Muscle of leg (tissue), 11 donors: ENCODE data around the gene SULT2B1. TPM values are rescaled to one million over a fixed set of nuclear protein-coding genes. Genes with fewer than 3 reads are reported as not detected.
A peak's percentile ranks its signal among the peaks of the same experiment; 100 is the strongest.
"Not testable (repeated sequence)": the region's sequence is repeated elsewhere in the genome, so short reads cannot be mapped to it uniquely, and the experiment has no call there.

Experiments used
- DNase-seq: peaks from one replicate; pipeline ENCODE4 v3.0.0; 2013
- H3K27ac ChIP-seq: one replicate; pipeline ENCODE4 v1.5.1; 2013; ENCODE audit warnings: mild to moderate bottlenecking, low read length, control low read depth
- H3K27me3 ChIP-seq: one replicate; pipeline ENCODE4 v1.6.1; 2013; ENCODE audit warnings: low read length; ENCODE audit not compliant: control insufficient read depth, insufficient read depth
- H3K36me3 ChIP-seq: one replicate; pipeline ENCODE4 v1.6.1; 2013; ENCODE audit warnings: low read length; ENCODE audit not compliant: control insufficient read depth, insufficient read depth
- H3K4me1 ChIP-seq: one replicate; pipeline ENCODE4 v1.6.1; 2013; ENCODE audit warnings: low read length; ENCODE audit not compliant: control insufficient read depth, insufficient read depth
- H3K4me3 ChIP-seq: one replicate; pipeline ENCODE4 v1.5.1; 2013; ENCODE audit warnings: low read length, control low read depth
- H3K9me3 ChIP-seq: replicated peaks from 2 replicates; pipeline ENCODE4 v1.6.1; 2013; ENCODE audit warnings: low read depth, low read length; ENCODE audit not compliant: control insufficient read depth
- WGBS: methylation state at CpG from one replicate; pipeline ENCODE4 v1.1.5; 2013; ENCODE audit warnings: missing lambda C conversion rate; ENCODE audit not compliant: insufficient coverage; 5-methylcytosine and 5-hydroxymethylcytosine counted together
- polyA plus RNA-seq, 8 donors: library from polyadenylated mRNA; unstranded; fragments of 120-200 nt; gene quantifications; one replicate each; pipeline versions ENCODE4 v1.2.1 to v1.2.3, GENCODE V29; 2013; ENCODE audit warnings: inconsistent platforms in 1 of 8, low replicate concordance in 1 of 8; ENCODE audit not compliant: insufficient read length in 8 of 8, insufficient read depth in 1 of 8
- total RNA-seq: library from RNA; stranded (reverse); fragments of 120-200 nt; gene quantifications from one replicate; pipeline ENCODE4 v1.2.4, GENCODE V29; 2013

The SULT2B1 gene
- total and polyA plus RNA-seq, 9 donors = 0.11 to 2.9 (median 0.25) TPM; not detected in 1

DNA sequence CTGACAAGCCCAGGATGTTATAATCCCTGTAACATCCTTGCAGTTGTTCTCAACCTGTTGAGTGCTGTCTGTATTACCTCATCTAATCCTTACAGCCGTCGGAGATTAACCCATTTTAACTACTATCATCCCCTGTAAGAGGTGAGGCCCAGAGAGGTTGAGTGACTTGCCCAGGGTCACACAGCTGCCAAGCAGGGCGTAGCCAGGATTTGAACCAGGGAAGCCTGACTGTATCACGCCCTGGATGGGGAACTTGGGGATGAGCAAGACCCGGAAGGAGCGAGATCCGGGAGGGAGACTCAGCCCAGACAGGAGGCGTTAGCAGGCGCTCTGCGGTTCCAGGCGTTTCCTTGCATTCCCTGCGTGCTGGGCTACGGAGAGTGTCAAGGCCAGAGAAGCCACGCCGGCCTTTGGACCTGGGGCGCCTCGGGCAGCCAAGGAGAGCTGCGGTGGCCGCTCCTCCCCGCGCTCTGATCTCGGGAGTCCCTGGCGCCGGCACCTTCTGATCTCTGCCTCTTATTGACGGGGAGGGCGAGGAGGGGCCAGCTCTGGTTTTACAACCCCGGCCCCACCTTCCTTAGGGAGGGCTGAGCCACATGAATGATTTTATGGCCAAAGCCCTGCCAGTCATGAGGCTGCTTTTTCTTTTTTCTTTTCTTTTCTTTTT lies 6.2 kb downstream of the SULT2B1 start:
- Histone ChIP-seq H3K27ac (no peak overlapping the region), H3K36me3 (no peaks in the 10 kb centered on the region), H3K9me3 (no peaks in the 10 kb centered on the region), H3K27me3 (peaks cover 18% of the 10 kb centered on the region), H3K4me1 (peaks cover 3% of the 10 kb centered on the region), H3K4me3 (no peak overlapping the region)
- DNase-seq = peak; percentile 30
- WGBS = 14% methylated on average over 21 of the region's 27 CpGs

GRCh38 chr19:48560095-48560530 lies 8.1 kb downstream of the SULT2B1 start:
- WGBS = 57% methylated on average over 1 of the region's 6 CpGs
- Histone ChIP-seq H3K4me3 (no peak overlapping the region), H3K27me3 (peaks cover 13% of the 10 kb centered on the region), H3K36me3 (no peaks in the 10 kb centered on the region), H3K27ac (no peak overlapping the region), H3K9me3 (no peaks in the 10 kb centered on the region), H3K4me1 (peaks cover 3% of the 10 kb centered on the region)
- DNase-seq = no peak

GRCh38 chr19:48561412-48561811 lies 9.4 kb downstream of the SULT2B1 start:
- peaks cover 3% of the 10 kb centered on the region for H3K4me1 ChIP-seq
- H3K27me3 ChIP-seq = peaks cover 13% of the 10 kb centered on the region
- 86% methylated on average over 7 of the region's 11 CpGs for WGBS
- H3K9me3 ChIP-seq = no peaks in the 10 kb centered on the region
- DNase-seq = no peak
- H3K27ac ChIP-seq = no peak overlapping the region
- no peaks in the 10 kb centered on the region for H3K36me3 ChIP-seq
- H3K4me3 ChIP-seq = no peak overlapping the region

GRCh38 chr19:48565090-48565489 lies 13.1 kb downstream of the SULT2B1 start:
- Histone ChIP-seq H3K9me3 (no peaks in the 10 kb centered on the region), H3K4me1 (peaks cover 10% of the 10 kb centered on the region), H3K4me3 (no peak overlapping the region), H3K27ac (no peak overlapping the region), H3K27me3 (peaks cover 4% of the 10 kb centered on the region), H3K36me3 (no peaks in the 10 kb centered on the region)
- no peak for DNase-seq
- WGBS = 66% methylated on average over 4 of the region's 7 CpGs

- DNase-seq = peak; percentile 87
- Histone ChIP-seq H3K36me3 (no peaks in the 10 kb centered on the region), H3K4me3 (no peak overlapping the region), H3K9me3 (no peaks in the 10 kb centered on the region), H3K27me3 (peaks cover 4% of the 10 kb centered on the region), H3K4me1 (peaks cover 10% of the 10 kb centered on the region), H3K27ac (peak overlapping the region; percentile 18)
- 12% methylated on average over 16 of the region's 19 CpGs for WGBS
Measured at GRCh38 chr19:48568345-48568886, 16.4 kb downstream of the SULT2B1 start.

- no peak overlapping the region for H3K27ac ChIP-seq
- WGBS = 20% methylated on average over 7 of the region's 11 CpGs
- no peaks in the 10 kb centered on the region for H3K9me3 ChIP-seq
- H3K36me3 ChIP-seq = no peaks in the 10 kb centered on the region
- peak; percentile 88 for DNase-seq
- H3K4me3 ChIP-seq = no peak overlapping the region
- H3K4me1 ChIP-seq = peaks cover 10% of the 10 kb centered on the region
- peaks cover 4% of the 10 kb centered on the region for H3K27me3 ChIP-seq
Measured at GRCh38 chr19:48569814-48570213, 17.8 kb downstream of the SULT2B1 start.

GRCh38 chr19:48571378-48572162 lies 19.6 kb downstream of the SULT2B1 start:
- WGBS = 90% methylated on average over 2 of the region's 5 CpGs

DNA sequence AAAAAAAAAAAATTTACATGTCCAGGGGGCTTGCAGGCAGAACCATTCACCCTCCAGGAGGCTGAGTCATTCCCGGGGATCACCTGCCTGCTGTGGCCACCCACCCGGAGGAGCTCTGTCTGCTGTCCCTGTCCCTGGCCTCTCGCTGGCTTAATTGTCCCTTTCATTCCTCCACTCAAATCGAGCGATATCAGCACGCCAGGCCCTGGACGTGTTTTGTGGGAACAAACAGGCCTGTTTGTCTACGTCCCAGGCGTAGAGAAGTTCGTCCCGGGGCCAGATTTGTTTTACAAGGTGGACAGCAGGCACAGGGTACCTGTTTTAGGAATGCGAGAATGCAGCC lies 21.2 kb downstream of the SULT2B1 start:
- Histone ChIP-seq H3K27me3 (peaks cover 4% of the 10 kb centered on the region), H3K4me3 (no peak overlapping the region), H3K4me1 (peaks cover 7% of the 10 kb centered on the region), H3K9me3 (no peaks in the 10 kb centered on the region), H3K27ac (no peak overlapping the region), H3K36me3 (no peaks in the 10 kb centered on the region)
- 55% methylated on average over 11 of the region's 12 CpGs for WGBS
- no peak for DNase-seq

More at GRCh38 chr19:48571378-48572162, 19.6 kb downstream of the SULT2B1 start:
- H3K4me3 ChIP-seq = no peak overlapping the region
- no peak overlapping the region for H3K27ac ChIP-seq
- no peaks in the 10 kb centered on the region for H3K9me3 ChIP-seq
- H3K36me3 ChIP-seq = no peaks in the 10 kb centered on the region
- peaks cover 4% of the 10 kb centered on the region for H3K27me3 ChIP-seq
- DNase-seq = no peak
- peaks cover 10% of the 10 kb centered on the region for H3K4me1 ChIP-seq

- Histone ChIP-seq H3K4me3 (no peak overlapping the region), H3K9me3 (no peaks in the 10 kb centered on the region), H3K4me1 (no peaks in the 10 kb centered on the region), H3K36me3 (no peaks in the 10 kb centered on the region), H3K27ac (no peak overlapping the region), H3K27me3 (no peaks in the 10 kb centered on the region)
- WGBS = 92% methylated on average over 3 of the region's 23 CpGs
- no peak for DNase-seq
Measured at GRCh38 chr19:48575931-48576622, 24.1 kb downstream of the SULT2B1 start.

DNA sequence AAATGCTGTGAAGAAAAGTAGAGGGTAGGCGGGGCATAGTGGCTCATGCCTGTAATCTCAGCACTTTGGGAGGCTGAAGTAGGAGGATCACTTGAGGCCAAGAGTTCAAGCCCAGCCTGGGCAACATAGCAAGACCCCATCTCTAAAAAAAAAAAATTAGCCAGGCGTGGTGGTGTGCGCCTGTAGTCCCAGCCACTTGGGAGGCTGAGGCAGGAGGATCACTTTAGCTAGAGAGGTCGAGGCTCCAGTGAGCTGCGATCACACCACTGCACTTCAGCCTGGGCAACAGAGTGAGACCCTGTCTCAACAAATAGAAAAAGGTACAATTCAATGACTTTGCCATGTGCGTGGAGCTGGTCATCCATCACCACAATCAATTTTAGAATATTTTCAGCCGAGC lies 25.9 kb downstream of the SULT2B1 start:
- not testable (repeated sequence) for H3K36me3 ChIP-seq, H3K4me3 ChIP-seq, H3K27ac ChIP-seq, H3K27me3 ChIP-seq, DNase-seq, H3K9me3 ChIP-seq, H3K4me1 ChIP-seq
- 79% methylated on average over 3 of the region's 7 CpGs for WGBS
